Suprapubic skin (tissue), 3 donors: ENCODE measurements around the gene FGF3.

Source experiments
- CTCF ChIP-seq, 2 donors: fragments of 200-600 bp in 1 of 2; fragments of 450-650 bp in 1 of 2; sonication (generic) in 1 of 2; IDR thresholded peaks; one replicate each; pipeline ENCODE4 v1.5.1; 2016 to 2019; ENCODE audit warnings: antibody characterized with exemption in 2 of 2, mild to moderate bottlenecking in 1 of 2, moderate library complexity in 1 of 2
- POLR2A ChIP-seq, 2 donors: fragments of 450-650 bp; IDR thresholded peaks; one replicate each; pipeline ENCODE4 v1.6.1; 2017; ENCODE audit warnings: antibody characterized with exemption in 2 of 2, mild to moderate bottlenecking in 2 of 2, moderate library complexity in 2 of 2

GRCh38 chr11:69788956-69789355, 30.3 kb downstream of the FGF3 start:
- TF ChIP-seq CTCF (IDR thresholded peaks at IDR 0.05) (no peak), POLR2A (IDR thresholded peaks at IDR 0.05) (no peak)
